Hepatocyte (in vitro differentiated cells): ENCODE measurements around the gene EPSTI1.

Experiments used
- EZH2 ChIP-seq: fragments of 200-600 bp; sonication (generic); IDR thresholded peaks from 2 replicates; pipeline ENCODE4 v1.6.1; 2016; ENCODE audit warnings: antibody characterized with exemption, mild to moderate bottlenecking, borderline replicate concordance
- EZH2phosphoT487 ChIP-seq: fragments of 200-600 bp; sonication (generic); IDR thresholded peaks from one replicate; pipeline ENCODE4 v1.6.1; 2018; ENCODE audit warnings: antibody characterized with exemption, mild to moderate bottlenecking, low read depth, moderate library complexity; ENCODE audit not compliant: unreplicated experiment, severe bottlenecking
- TF ChIP-seq, protein P1 (sequence below): fragments of 200-600 bp; sonication (generic); IDR thresholded peaks from 2 replicates; pipeline ENCODE4 v1.5.1; 2016; ENCODE audit warnings: antibody characterized with exemption, mild to moderate bottlenecking; ENCODE audit not compliant: poor library complexity

GRCh38 chr13:42994878-42995277 lies 2.8 kb upstream of the EPSTI1 start:
- TF ChIP-seq, protein P1, sequence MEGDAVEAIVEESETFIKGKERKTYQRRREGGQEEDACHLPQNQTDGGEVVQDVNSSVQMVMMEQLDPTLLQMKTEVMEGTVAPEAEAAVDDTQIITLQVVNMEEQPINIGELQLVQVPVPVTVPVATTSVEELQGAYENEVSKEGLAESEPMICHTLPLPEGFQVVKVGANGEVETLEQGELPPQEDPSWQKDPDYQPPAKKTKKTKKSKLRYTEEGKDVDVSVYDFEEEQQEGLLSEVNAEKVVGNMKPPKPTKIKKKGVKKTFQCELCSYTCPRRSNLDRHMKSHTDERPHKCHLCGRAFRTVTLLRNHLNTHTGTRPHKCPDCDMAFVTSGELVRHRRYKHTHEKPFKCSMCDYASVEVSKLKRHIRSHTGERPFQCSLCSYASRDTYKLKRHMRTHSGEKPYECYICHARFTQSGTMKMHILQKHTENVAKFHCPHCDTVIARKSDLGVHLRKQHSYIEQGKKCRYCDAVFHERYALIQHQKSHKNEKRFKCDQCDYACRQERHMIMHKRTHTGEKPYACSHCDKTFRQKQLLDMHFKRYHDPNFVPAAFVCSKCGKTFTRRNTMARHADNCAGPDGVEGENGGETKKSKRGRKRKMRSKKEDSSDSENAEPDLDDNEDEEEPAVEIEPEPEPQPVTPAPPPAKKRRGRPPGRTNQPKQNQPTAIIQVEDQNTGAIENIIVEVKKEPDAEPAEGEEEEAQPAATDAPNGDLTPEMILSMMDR, result no peak
- TF ChIP-seq EZH2 (no peak), EZH2phosphoT487 (no peak)
